Measurements from ENCODE around the gene LTF.

The LTF gene

DNA sequence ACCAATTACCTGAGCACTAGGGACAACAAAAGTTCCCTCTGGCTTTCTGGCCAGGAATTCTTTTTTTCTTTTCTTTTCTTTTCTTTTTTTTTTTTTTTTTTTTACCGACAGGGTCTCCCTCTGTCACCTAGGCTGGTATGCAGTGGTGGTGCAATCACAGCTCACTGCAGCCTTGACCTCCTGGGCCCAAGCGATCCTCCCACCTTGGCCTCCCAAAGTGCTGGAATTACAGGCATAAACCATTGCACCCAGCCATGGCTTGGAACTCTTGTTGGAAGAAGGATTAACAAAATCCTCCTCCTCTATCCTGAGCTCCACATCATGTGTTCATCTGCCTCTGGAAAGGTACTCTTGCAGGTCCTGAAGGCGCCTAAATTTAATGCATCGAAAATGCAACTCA is 2.9 kb upstream of the LTF start:
- no peak for DNase-seq

DNA sequence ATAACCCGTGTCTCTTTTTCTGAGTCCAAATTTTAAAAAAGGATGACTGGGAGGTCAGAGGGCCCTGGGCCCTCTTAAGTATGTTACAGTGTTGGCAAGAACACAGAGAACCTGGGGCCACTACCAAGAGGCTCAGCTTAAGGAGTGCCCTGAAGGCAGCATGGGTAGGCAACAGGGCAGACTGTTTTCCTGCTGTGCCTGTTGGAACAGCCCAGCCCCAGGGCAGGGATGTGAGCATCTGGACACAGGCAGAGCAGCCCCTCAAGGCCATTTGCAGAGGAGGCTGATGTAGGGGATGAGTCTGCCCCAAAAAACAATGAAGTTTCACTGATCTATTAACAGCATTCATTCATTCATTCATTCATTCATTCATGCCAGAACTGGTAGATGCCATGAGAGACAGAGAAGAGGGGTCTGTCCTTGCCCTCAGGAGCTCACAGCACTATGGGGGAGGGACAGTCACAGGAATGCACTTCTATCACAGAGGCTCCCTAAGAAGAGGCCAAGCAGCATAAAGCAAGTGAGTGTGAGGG is 2.2 kb upstream of the LTF start:
- DNase-seq, result no peak

DNA sequence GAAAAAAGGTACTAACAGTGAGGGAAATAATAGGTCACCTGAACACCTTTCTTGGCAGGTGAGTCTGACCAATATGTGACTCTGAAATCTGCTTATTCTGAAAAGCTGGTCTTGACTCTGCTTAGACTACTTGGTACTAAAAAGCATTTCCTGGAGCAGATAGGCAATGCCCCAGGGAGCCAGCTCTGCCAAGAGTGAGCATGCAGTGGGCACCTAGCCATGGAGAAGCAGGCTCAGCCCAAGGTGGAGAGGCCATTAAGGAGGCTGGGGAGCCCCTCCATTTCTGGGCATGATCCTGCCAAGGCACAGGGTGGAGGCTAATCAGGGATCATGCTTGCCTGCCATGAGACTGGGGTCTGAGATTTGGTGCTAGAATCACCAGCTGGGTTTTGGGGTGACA is 1.6 kb upstream of the LTF start:
- DNase-seq, result no peak

DNA sequence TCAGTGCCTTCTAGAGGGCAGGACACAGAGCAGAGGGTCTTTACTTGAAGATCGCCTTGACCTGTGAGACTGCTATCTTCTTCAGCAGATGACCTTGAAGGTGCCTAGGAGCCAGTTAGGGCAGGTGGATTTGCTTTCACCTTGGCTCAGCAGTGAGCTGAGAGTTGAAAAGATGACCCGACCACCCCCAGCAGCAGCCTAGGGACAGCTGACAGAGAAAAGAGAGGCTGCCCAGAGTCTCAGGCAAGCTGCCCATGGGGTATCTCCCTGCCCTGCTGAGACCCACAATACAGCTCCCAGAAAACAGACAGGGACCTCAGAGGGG is 453 bp upstream of the LTF start:
- DNase-seq, result no peak

DNA sequence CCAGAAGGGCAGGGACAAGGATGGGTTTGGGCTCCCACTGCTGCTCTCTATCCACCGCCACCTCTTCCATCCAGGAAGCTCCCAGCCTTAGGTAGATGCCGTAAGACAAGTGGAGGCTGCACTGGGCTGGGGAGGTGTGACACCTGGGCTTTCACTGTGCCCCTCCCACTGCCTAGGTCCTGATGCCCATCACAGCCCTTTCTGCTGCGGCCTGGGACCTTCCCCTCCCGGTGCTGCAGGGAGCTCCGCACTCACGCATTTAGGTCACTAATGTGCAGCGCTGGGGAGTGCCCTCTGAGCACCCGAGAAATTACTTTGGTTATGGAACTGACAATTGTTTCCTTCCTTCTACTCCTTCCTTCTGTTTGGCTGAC is 850 bp downstream of the LTF start:
- DNase-seq, result no peak

DNA sequence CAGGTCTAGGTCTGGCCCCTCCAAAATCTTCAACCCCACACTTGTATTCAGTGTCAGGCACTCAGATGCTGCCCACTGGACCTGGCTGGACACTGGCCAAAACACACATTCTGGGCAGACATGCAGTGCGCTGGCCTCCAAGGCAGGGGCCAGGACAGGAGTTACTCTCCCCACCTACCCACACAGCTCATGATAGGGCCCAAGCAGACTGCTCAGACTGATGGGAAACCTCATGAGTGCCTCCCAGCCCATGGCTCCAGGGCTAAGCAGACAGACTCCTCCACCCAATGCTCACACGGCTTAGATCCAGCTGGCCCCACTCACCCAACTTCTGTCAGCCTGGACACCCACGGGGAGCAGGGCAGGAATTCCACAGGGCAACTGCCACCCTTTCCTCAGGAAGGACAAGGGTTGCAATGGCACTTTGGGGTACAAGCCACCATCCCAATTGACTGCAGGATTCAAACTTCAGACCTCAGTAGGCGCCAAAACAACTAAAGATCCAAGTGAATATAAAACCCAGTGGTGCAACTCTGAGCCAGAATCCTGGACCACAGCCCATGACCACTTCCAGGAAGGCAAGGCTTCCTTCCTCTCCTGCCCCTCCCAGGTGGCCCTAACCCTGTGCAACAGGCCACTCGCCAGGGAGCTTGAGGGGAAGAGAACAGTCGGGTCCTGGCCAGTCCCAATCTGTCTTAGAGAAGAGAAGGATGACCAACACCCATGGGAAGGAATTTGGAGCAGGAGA is 1.4 kb downstream of the LTF start:
- no peak for DNase-seq

DNA sequence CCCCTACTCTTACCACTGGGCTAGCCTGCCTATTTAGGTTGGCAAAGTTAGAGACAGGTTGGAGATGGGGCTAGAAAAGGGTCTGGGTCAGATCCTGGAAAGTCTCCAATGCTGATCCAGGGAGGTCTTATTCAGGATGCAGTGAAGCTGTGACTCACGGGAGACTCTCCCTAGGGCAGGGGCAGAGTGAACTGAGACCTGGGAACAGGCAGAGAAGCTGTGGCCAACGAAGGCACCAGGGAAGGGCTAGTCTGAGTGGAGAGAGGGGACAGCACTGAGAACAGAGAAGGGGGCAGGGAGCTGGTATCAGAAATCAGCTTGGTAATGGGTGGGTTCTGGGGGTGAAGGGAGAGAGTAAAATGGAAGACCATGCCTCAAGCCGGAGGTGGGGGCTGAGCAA is 2.2 kb downstream of the LTF start:
- no peak for DNase-seq

DNA sequence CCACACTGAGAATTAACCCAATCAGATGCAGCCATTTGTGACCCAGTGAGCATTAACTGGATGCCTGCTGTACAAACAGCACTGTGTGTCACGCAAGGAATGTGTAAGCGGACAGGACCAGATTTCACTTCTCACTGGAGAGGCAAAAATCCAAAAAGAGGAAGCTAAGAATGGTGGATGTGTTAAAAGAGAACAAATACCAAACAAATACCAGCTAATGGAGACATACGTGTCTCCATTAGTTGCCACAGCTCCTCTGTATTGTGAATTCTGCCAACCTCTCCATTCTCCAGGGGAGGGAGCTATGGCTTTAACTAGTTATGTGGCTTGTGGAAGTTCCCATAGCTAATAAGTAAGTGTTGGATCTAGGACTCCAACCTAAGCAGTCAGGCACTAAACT is 2.6 kb downstream of the LTF start:
- DNase-seq, result no peak

DNA sequence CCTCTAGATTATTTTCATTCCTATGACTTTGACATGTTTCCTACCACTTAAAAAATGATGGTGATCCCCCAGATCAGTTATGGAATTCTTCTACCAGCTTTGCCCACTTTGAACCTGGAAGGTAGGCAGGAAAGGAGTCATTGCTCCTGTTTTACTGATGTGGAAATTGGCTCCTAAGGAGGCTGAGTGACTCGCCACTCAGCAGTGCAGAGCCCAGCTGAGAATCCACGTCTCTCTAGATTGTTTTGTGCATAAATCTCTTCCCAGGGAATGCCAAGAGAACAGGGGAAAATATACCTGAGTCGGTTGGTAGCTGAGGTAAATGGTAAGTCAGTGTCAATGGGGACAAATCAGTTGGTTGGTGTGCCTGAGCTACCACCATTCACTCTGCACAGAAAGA is 4.7 kb downstream of the LTF start:
- no peak for DNase-seq

DNA sequence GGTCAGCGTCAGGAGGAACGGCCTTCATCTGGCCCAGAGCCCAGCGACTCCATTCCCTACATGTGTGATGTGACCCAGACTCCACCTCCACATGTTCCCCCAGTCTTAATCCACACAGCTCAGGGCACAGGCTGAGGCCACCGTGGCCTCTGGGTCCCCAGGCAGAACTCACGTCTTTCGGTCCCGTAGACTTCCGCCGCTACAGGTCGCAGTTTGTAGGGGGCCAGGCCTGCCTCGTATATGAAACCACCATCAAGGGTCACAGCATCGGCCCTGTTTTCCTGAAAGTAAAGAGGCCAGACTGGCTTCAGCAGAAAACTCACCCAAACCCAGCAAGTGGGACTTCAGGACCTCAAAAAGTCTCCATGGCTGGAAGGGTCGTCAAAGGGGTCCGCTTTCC is 8.6 kb downstream of the LTF start:
- no peak for DNase-seq

DNA sequence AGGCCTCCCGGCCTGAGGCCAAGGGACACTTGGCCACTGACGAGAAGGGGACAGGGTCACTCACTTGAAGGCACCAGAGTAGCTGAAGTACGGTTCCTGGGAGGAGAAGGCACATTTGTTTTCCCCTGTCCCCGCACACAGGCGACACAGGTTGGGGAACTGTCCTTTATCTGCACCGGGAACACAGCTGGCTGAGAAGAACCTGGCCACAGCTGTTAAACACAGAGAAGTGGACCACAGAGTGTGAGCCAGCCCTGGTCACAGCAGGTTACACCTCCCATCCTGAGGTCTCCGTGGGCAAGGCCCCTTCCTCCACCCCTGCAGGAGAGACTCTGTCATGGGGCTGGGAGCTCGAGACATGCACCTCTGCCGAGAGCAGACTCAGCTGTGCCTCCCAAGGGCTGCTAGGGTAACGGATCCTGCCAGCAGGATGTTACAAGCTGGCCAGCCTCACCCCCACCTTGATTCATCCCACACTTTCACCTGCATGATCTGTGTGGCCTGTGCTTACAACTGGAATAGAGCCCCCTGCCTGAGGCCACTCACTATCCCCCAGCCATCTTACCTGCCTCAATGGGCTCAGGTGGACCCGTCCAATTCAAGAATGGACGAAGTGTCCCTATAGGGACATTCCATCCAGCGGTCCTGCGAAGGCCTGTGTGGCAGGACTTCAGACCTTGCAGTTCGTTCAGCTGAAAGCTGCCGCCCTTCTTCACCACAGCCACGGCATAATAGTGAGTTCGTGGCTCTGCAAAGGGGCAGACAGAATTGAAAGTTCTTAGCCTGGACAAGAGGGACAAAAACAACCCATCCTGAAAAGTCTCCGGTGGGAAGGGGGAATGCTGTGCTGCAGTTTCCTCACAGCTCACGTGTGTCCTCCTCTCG is 9.2 kb downstream of the LTF start:
- DNase-seq, result no peak

DNA sequence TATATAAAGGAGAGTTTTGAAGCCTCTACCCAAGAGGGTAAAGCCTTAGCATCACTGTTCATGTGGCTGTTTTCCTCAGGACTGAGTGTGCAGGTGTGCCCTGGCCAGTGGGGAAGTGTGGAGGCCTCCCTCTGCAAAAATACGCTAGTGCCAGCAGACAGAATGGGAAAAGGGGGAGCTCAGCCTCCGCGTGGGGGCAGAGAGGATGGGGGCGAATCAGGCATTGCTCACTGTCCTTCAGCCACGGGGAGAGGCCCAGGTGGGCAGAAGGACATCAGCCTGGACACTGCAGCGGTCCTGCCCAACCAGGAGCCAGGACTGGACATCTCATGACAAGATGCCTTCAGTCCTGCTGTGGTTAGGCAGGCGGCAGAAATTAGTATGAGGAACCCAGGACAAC is 10.1 kb downstream of the LTF start:
- no peak for DNase-seq

DNA sequence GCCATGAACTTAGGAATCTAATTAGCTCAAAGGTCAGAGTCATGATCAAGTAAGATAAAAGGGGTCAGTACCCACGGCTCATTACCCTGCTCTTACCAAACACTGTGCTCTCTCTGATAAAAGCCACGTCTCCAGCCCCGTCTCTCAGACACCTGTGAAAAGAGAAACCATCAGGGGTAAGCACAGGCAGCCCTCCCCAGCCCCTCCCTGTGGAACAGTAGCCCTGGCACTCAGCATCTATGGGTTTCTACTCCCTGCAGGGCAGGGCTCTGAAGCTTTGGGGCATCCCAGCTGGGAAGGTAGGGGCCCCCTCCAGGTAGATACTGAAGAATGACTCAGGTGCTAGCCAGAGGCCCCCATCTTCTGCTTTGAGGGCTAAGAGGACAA is 10.5 kb downstream of the LTF start:
- DNase-seq, result no peak

DNA sequence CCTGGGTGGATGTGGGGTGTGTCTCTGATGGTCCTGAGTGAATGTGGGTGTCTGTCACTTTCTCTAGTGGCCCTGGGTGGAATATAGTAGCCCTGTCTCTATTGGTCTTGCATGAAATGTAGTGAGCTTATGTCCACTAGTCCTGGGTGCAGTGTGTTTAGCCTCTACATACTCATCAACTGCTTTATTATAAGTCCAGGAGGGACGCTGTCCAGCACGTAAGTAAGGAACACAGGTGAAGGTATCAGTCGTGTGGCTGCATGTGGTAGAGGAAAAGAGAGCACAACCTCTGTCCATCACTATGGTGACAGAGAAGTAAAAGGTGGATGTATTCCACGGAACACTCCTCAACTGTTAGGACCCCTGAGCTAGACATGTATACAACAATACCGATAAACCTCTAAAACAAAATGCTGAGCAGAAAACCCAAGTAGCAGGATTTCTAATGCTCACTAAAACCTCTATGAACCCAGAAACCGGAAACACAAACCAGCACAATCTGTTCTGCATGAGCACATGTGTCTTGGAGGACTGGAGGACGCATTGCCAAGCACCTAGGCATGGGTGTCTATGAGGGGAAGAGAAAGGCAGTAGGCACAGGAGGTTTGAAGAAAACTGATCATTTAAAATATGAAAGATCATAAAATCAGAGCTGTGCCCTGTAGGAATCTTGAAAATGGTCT is 11.0 kb downstream of the LTF start:
- DNase-seq, result no peak

DNA sequence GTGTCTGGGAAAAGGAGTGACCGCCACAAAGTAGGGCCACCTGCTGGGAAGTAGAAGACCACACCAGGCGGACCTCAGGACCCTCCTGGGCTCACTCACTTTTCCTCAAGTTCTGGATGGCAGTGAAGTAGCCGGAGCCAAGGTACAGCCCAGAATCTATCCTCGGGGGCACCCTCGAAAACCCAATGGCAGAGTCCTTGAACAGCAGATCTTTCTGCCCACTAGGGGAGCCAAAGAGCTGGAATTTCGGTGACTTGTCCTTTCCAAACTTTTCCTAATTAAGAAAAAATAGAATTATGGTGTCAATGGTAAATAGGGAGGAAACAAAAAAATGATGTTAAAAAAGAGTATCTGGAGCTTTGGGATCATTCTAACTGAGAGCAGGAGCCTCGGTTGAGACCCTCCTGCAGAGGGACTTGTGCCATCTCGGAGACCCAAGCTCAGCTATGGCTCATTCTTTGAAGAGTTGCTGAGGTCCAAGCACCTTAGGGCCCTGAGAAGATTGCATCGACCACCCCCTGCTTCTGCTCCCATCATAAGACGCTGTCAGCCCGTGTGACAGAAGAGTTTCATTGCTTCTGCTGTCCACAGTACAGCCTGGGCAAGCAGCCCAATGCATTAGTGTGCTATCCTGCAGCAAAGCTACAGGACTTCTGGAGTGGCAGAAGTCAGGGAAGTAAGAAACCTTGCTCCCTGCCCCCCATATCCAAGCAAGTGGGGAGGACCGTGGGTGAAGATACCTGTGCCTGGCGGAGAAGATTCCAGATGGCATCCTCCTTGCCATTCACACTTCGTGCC is 14.8 kb downstream of the LTF start:
- DNase-seq, result no peak

DNA sequence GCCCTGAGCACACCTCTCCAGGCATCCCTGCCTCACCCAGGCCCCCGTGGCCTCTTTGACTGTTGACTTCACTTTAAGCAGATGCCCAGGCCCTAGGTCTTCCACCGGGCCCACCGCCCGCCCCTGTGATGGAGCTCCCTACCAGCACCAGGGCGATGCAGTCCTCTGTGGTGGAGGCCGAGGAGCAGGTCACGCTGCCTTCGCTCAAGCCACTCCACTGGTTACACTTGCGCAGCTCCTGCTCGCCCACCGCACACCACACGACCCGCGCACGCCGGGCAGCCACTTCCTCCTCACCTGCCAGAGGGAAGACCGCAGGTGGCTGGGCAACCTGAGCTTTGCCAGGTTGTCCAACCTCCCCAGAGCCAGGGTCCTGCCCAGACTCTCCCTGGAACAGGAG is 16.0 kb downstream of the LTF start:
- DNase-seq, result no peak

DNA sequence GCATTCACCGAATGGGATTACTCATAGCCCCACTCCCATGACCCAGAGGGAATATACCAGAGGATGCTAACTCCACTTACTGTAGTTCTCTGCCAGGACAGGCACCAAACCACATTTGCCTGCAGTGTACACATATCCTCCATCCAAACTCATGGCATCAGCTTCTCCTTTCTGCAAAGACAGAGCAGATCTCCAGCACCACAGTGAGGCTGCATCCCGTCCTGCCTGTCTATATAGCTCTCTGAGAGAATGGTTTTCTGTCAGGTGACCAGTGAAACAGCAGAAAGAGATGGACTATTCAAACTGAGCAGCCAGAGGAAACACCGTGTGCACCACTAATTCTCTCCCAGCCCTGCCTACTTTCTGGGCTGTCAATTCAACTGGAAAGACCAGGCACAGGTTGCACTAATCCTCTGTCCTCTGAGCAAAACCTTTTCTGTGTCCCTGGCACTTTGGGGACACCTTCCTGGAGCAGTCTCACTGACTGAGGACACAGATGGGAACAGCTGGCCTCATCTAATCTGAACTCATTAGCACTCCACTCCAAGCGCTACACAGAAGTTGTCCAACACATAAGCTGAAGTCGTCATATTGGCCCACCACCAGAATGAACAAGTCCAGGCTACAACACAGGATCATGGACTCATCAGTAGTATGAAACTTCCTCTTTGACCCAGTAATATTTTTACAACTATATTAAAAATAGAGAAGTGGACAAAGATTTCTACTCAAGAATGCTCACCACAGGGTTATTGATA is 17.3 kb downstream of the LTF start:
- no peak for DNase-seq

DNA sequence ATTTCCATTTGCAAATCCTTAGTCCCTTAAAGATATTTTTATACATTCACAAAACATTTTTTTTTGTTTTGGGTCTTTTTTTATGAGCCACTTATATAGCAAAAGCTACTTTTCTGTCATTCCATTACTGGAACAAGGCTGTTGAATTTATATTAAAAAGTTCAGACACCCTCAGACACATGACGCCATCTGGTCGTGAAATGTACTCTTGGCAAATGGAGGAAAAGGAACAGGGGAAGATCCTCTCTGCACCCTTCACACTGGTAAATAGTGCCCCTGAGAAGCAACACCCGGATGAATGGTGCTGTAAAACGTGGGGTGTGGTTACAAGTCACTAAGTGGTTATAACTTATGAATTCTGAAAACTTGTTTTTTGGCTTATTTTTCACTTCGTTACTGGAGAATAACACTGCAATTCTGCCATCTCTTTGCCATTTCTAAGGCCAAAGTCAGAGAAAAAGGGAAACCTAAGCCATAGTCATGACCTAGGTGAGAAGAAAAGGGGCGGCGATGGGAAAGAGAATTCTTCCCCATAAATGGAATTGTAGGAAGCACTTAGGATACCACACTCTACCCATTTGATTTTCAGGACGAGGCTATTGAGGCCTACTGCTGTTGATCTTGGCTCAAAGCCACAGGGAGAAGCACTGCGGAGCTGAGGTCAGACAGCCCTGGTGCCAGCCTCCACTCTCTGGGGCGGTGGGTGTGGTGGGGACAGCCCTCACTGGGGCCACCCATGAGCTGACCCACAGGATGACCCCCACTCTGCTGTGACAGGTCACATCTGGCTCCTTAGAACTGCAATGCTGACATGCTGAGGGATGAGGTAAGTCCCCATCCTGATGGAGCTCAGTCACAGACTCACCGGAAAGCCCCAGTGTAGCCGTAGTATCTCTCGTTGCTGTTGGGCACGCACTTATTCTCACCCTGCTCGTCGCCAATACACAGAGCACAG is 21.9 kb downstream of the LTF start:
- DNase-seq, result no peak

DNA sequence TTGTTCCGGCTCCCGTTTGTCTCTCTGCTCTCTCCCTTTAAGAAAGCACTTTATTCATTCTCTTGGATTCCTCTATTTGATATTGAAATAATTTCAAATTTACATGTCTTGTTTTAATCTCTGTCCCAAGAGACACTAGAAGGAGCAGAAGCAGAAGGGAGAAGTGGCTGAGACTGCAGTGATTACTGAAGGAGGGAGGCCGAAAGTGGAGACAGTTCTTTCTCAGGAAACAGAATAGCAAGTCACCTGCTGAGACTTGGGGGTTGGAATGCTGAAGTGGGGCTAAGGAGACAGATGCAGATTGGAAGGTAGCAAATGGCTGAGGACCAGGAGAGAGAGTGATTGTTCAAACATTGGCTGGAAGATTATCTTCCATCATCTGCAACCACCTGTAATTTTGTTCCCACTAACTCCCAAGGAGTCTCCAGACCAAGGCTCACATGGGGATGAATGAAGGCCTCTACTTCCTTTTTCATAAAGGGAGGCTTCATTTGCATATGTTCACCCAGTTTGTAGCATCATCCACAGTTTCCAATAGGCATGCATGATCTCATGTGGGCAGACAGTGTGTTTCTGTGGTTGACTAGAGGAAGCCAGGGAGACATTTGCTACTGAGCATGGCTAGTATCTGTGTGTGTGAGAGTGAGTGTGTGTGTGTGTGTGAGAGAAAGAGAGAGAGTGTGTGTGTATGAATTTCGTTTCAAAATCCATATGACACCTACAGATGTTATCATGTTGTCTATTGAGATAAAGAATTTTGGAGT is 24.0 kb downstream of the LTF start:
- DNase-seq, result peak; percentile 41

DNA sequence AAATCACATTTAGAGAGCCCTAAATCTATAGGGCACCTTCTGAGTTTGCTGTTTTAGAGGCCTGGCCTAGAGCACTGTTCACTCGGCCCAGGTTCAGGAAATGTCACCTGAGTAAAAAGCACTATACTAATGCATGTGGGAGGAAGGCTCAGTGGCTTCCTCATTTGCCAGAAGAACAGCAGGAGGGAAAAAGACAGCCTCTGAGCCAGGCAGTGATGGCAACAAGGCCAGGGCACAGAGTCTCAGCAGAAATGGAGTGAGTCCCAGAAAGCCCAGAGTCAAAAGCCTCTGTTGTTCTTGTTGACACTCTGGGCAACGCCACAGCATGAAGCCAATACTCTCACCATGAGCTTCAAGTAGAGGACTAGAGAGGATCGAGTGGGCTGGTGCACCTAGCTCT is 25.9 kb downstream of the LTF start:
- DNase-seq, result no peak

All from activated CD4-positive, alpha-beta T cell treated with anti-CD3 and anti-CD28 coated beads, Interleukin-2, amount 50 U/mL, for 16 hours (primary cell).